Stimulated activated CD8-positive, alpha-beta memory T cell treated with anti-CD3 and anti-CD28 coated beads, Interleukin-4, amount 100 ng/mL, for 1 hour (primary cell): ENCODE data around the gene PCMT1.
"Not testable (repeated sequence)": the region's sequence is repeated elsewhere in the genome, so short reads cannot be mapped to it uniquely, and the experiment has no call there.

Source experiments
- DNase-seq, 2 donors: peaks; one replicate each; pipeline ENCODE4 v3.0.0-alpha.2; 2020; ENCODE audit warnings: low read depth in 2 of 2, low spot score in 1 of 2

Gene PCMT1

DNA sequence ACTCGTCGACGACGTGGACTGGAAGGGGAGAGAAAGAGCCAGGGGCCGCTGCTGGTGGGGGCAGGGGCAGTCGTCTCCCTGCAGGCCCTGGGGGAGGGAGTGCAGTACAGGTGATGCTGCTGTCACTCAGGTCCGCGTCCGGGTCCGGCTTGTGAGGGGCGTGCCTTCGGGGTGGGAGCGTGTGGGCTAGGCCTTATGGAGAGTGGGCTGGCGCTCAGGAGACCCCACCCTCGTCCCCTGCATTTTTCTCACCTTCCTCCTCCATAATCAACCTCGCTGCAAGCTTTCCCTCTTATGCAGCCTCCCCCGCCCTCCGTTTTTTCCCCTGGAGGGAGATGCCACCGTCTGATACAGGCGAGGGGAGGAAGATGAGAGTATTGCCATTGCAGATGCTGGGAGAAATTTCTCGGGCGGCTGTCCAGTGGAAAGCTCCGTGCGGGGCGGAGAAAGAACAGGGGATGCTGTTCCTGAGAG, 632 bp downstream of the PCMT1 start:
- peak in 1 of 2 donors; percentile 15 for DNase-seq

DNA sequence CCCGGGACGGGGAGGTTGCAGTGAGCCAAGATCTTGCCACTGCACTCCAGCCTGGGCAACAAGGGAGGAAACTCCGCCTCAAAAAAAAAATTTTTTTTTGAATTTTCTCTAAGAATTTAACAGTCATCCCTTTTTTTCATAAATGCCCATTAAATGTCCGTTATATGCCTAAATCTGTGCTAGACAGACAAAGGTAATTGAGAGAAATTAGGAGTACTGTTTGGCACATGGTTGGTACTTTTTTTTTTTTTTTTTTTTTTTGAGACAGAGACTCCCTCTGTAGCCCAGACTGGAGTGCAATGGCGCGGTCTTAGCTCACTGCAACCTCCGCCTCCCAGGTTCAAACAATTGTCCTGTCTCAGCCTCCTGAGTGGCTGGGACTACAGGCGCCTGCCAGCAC, 1.7 kb downstream of the PCMT1 start:
- no peak for DNase-seq

DNA sequence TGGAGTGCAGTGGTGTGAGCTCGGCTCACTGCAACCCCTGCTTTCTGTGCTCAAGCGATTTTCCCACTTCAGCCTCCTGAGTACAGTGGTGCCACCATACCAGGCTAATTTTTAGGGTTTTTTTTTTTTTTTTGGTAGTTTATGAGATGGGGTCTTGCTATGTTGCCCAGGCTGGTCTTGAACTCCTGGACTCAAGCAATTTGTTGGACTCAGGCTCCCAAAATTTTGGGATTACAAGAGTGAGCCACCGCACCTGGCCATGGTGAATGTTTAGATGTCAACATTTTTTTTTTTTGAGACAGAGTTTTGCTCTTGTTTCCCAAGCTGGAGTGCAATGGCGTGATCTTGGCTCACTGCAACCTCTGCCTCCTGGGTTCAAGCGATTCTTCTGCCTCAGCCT, 2.4 kb downstream of the PCMT1 start:
- DNase-seq, result not testable (repeated sequence)

DNA sequence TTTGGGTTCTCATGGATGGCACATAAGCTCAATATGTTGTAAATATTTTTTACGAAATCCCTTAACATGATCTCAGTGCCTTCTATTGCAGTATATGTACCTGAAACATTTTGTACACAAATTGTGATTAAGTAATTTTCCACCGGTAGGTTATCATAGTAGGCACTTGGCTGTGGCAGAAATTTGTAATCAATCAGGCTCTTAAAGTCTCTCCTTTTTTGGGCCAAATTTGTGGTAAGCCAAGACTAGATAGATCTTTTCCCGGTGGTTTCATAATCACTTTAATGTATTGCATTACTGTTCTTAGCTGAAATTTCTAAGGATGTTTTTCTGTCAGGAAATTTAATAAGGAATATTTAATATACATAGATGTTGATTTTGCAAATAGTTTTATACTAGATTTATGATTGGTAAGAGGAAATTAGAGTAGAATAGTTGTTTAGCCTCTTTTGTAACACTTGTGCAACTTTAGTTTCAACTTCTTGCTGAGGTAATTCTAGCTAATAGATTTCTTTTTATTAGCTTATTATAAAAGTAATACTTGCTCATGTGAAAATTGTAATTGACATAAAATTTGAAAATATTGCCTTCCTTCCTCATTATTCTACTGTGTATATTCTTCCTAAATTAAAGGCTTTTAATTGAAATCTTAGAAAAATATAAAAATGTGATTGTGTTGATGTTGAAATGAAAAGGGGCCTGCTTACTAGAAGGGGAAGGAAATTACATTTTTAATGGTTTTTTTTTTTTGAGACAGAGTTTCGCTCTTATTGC, 3.2 kb downstream of the PCMT1 start:
- DNase-seq, result no peak

DNA sequence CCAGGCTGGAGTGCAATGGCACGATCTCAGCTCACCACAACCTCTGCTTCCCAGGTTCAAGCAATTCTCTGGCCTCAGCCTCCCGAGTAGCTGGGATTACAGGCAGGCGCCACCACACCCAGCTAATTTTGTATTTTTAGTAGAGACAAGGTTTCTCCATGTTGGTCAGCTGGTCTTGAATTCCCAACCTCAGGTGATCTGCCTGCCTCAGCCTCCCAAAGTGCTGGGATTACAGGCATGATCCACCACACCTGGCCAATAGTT, 3.8 kb downstream of the PCMT1 start:
- DNase-seq, result not testable (repeated sequence)

DNA sequence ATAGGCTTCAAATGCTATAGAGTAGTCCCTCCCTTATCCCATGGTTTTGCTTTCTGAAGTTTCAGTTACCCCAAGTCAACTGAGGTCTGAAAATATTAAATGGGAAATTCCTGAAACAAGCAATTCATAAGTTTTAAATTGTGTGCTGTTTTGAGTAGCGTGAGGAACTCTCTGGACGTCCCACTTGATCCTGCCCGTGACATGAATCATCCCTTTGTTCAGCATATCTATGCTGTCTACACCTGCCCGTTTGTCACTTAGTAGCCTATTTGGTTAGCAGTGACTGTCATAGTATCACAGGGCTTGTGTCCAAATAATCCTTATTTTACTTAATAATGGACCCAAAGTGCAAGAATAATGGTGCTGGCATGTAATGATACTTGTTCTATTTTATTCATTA, 5.0 kb downstream of the PCMT1 start:
- DNase-seq, result no peak

DNA sequence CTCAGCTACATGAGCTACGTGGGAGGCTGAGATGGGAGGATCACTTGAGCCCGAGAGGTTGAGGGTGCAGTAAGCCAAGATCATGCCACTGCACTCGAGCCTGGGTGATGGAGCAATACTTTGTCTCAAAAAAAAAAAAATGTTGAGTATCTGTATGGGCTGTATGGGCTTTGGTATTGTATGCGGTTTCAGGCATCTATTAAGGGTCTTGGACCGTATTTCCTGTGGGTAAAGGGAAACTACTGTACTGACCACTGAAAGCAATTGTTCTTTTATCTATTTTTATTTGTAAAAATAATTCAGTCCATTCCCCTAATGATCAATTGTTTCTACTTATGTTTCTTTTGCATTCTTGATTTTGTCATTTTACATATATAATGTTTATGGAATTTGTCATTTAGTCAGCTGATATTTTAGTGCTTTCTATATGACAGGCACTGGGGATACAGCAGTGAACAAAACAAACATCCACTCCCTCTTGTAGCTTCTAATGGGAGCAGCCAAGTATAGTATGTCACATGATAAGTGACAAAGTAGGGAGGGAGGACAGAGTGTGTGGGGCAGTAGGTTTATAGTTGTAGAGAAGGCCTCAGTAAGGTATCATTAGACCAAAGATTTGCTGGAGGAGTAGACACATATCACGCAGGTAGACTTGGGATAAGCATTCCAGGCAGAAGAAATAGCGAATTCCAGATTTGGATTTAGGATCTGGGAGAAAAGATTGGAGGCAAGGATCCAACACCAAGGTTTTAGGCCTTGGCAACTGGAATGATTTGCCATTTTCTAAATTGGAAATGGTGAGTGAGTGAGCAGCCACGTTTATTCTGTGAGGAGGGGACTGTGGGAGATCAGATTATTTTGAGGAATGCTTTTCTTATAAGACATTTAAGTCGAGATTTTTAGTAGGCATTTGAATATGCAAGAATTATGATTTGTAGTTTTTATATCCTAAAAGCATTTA, 6.0 kb downstream of the PCMT1 start:
- DNase-seq, result no peak

DNA sequence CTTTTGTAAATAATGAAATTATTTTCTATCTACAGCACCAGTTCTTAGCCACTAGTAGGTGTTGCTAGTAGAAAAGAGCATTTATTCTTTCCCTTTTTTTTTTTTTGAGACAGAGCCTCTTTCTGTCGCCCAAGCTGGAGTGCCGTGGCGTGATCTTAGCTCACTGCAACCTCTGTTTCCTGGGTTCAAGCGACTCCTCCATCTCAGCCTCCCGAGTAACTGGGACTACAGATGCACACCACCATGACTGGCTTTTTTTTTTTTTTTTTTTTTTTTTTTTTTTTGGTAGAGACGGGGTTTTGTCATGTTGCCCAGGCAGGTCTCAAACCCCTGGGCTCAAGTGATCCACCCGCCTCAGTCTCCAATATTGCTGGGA, 6.7 kb downstream of the PCMT1 start:
- DNase-seq, result no peak

DNA sequence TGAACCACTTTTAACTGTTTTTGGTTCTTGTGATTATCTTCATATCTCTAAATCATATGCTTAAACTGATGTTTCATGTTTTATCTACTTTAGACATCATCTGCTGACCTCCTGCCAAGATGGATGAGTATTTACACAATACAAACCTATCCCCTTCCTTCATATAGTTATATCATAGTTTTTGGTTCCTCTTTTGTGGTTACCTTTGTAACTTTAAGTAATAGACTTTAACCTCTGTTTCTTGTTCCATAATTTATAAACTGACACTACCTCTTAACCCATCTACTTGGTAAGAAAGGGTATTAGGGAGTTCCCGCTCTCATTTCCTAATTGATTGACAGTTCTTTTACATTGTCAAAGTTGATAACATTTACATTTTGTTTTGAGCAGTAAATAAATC, 11.9 kb downstream of the PCMT1 start:
- no peak for DNase-seq

DNA sequence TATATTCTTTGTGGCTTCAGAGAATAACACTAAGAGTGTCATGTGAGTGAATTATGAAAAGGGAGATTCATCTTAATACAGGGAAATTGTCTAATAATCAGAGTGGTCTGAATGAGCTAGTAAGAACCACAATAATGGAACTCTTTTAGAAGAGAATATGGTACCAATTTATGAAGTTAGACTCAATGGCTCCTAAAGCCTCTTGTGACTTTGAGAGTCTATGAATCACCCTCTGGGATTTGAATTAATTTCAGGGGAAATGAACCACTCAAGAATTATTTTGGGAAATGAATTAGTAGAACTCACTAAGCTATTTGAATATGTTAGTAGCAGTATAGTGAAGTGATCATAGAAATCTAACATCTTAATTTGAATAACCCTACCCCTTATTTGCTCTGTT, 14.3 kb downstream of the PCMT1 start:
- no peak for DNase-seq

DNA sequence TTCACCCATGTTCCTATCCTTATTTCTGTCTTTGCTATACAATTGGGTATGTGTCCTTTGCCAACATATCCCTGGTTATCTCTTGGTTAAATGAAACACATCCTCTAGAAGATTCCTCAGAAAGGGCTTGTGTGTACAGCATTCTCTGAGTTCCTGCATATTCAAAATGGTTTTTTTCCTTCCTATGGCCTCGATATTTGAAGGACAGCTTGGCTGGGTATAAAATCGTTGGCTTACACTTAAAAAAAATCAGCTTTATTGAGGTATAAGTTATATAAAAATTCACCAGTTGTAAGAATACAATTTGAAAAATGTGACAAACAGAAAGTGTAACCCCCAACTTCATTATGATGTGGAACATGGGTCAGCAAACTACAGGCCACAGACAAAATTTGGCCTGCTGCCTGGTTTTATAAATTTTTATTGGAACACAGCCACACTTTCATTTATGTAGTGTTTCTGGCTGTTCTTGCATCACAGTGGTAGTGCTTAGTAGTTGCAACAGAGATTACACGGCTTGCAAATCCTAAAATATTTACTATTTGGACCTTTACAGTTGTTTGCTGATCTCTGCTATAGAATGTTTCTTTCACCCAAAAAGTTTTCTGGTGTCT, 16.7 kb downstream of the PCMT1 start:
- DNase-seq, result no peak

DNA sequence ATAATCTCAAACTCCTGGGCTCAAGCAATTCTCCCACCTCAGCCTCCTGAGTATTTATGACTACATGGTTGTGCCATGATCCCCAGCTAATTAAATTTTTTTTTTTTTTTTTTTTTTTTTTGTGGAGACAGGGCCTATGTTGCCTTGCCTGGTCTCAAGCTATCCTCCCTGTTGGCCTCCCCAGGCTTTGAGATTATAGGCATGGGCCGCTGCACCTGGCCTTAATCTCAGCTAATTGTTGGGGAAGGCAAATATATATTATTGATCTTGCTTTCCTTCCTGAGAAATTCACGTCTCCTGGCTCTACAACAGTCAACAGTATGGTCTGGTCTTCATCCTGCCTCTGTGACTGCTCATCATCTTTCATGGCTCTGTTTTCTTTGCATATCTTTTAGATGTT, 20.1 kb downstream of the PCMT1 start:
- no peak for DNase-seq

DNA sequence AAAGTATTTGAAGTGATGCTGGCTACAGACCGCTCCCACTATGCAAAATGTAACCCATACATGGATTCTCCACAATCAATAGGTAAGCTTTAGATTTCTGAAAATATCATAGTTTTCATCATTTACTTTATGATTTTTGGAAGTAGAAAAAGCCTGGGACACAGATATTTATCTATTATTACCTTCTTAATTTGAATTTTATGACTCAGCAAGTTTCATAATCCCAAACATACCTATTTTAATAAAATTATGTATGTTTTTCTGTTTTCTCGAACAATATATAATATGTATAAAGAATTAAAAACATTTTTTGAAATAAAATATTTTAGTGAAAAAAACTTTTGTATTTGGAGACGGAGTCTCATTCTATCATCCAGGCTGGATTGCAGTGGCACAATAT, 21.6 kb downstream of the PCMT1 start:
- no peak for DNase-seq

DNA sequence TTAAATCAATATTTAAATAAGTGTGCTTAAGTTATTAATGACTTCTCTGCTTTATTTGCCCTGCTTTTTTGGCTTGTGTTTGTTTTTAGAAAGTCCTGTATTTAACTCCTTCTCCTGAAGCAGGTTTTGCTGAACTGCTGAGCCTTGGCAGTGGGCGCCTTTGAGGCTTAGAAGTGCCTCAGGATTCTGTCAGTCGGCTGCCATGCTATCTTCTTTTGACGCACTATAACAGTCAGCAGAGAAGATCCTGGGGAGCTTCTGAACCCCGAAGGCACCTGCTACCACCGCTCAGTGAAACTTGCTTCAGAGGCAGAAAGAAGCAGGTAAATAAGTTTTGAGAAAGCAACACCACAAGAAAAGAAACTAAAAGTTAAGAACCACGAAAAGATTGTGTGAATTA, 22.4 kb downstream of the PCMT1 start:
- DNase-seq, result no peak

DNA sequence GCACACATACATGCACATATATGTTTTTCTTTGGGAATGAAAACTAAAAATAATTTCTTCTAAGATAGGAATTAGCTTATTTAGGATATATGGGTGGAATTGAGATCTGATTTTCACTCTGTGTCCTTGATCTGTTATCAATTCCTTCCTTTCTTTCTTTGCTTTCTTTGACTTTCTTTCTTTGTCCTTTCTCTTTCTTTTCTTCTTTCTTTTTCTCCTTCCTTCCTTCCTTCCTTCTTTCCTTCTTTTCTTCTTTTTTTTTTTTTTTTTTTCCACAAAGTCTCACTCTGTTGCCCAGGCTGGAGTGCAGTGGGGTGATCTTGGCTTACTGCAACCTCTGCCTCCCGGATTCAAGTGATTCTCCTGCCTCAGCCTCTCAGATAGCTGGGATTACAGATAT, 28.1 kb downstream of the PCMT1 start:
- DNase-seq, result no peak

DNA sequence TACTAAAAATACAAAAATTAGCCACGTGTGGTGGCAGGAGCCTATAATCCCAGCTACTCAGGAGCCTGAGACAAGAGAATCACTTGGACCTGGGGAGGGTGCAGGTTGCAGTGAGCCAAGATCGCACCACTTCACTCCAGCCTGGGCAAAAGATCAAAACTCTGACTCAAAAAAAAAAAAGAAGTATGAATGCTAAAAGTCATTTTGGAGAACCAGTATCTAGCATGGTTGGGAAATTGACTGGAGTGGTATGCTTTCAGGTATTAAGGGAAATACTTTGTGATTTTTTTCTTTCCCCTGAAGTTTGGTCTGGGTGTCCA, 30.1 kb downstream of the PCMT1 start:
- DNase-seq, result no peak

DNA sequence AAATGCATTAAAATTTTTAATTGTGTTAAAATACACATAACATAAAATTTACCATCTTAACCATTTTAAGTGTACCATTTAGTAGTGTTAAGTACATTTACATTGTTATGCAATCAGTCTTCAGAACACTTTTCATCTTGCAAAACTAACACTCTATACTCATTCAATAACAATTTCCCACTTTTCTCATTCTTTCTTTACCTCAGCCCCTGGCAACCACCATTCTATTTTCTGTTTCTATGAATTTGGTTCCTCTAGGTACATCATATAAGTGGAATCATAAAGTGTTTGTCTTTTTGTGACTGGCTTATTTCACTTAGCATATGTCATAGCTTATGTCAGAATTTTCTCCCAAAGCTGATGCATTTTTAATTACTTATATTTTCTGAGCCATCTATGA, 32.2 kb downstream of the PCMT1 start:
- no peak for DNase-seq

DNA sequence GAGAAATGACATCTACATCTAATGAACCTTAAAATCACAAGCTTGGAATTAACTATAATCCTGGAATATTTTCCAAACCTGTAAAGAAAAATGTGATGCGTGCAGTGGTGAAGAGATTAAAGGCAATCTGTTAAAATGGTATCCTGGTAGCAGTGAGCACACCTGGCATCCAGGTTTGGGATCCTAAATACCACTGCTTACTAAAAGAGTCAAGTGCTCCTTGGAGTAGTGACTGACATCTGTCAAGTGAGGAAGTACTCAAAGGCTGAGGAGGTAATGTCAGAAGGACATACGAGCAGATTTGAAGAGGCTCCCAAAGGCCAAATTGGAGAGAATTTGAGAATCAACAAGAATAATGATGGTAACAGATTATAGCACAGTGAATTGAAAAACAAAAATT, 32.8 kb downstream of the PCMT1 start:
- DNase-seq, result no peak

DNA sequence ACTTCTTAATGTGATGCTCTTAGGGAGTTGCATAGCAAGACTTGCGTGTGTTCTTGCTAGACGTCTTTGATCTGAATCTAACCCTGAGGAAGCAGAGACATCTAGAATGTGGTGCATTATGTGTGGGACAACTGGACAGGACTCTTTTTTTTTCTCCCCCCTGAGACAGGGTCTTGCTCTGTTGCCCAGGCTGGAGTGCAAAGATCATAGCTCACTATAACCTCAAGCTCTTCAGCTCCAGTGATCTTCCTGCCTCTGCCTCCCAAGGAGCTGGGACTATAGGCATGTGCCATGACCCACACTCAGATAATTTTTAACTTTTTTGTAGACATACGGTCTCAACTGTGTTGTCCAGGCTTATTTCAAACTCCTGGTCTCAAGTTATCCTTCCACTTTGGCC, 34.0 kb downstream of the PCMT1 start:
- DNase-seq, result no peak

DNA sequence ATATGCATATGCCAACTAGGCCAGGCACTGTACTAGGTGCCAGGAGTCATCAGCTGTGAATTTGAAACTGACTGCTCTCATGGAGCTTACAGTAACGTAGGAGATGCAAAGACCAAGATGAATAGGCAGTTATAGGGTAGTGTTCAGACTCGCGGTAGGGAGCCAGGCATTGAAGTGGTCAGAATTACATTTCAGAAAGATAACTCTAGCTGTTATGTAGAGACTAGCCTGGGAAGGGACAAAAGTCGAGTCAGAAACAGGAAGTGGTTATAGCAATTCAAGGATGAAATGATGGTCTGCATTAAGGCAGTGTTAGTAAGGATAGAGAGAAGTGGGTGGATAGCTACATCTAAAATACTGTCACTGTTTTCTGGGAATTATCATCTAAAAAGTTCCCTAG, 56.6 kb downstream of the PCMT1 start:
- DNase-seq, result no peak

DNA sequence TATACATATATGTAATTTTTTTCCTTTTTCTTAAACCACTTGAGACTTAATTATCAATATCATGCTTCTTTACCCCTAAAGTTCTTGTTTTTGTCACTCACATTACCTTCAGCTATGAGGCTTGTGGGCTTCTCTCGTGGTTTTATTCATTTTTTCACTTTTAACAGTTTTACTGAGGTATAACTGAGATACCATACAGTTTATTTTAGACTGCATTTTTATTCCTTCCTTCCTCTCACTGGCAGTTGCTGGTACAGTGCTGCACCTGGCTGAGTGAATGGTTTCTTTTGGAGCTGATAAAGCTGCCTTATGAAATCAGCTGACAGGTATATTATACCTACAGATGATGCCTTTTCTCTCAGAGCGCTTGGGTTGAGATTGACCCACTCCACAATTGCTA, 60.3 kb downstream of the PCMT1 start:
- no peak for DNase-seq

DNA sequence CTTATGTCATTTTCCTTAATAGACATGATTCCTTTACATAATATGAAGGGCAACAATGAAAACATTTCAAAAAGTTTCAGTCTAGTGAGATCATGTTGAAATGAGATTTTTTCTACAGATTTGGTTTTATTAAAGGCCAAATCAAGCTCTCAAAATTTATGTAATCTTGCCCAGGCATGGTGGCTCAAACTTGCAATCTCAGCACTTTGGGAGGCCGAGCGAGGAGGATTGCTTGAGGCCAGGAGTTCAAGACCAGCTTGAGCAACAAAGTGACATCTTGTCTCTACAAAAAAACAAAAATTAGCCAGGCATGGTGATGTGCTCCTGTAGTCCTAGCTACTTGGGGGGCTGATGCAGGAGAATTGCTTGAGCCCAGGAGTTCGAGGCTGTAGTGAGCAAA, 63.8 kb downstream of the PCMT1 start:
- no peak for DNase-seq
